Endothelial cell of umbilical vein (primary cell): Measurements from ENCODE around the gene USP37. TPM values are rescaled to one million over a fixed set of nuclear protein-coding genes. Genes with fewer than 3 reads are reported as not detected.

ENCODE experiments used
- BruUV-seq: library from RNA; stranded (reverse); fragments of 400-500 nt; replicated peaks from 2 replicates; lab custom pipeline; 2021; lab: Mats Ljungman, UMichigan
- CTCF ChIA-PET: fragments of 300-600, 350-600 bp; sonication (Branson Sonifier 250); formaldehyde crosslinking; loops from one replicate; lab custom pipeline; 2021; ENCODE audit warnings: antibody characterized with exemption, inconsistent platforms; lab: Charles Lee
- POLR2A ChIA-PET: fragments of 300-600, 350-600 bp; sonication (Branson Sonifier 250); formaldehyde crosslinking; loops from one replicate; lab custom pipeline; 2021; ENCODE audit warnings: antibody characterized with exemption, inconsistent platforms; lab: Charles Lee
- DNase-seq: peaks from one replicate; pipeline ENCODE4 v3.0.0-alpha.2; 2011; ENCODE audit warnings: low read depth, low spot score
- FAIRE-seq: peaks from 2 replicates; lab custom pipeline; 2011; peaks lifted over from hg19 to GRCh38; lab: Jason Lieb, UNC
- H2AFZ ChIP-seq: 2 replicates; pipeline ENCODE4 v1.6.0; 2012; ENCODE audit warnings: low read depth, low read length, control low read depth, inconsistent platforms
- H3K27ac ChIP-seq: 2 replicates; pipeline ENCODE4 v1.5.1; 2011; ENCODE audit warnings: low read depth, mild to moderate bottlenecking, control low read depth, low read length, moderate library complexity; ENCODE audit not compliant: insufficient read depth
- H3K27me3 ChIP-seq, 2 experiments: 2 replicates each; pipeline versions ENCODE4 v1.6.0 to v1.6.1; 2011; ENCODE audit warnings: low read length in 2 of 2, mixed read lengths in 1 of 2; ENCODE audit not compliant: control insufficient read depth in 2 of 2, insufficient read depth in 2 of 2
- H3K36me3 ChIP-seq, 2 experiments: 2 replicates in 1 of 2; 3 replicates in 1 of 2; pipeline ENCODE4 v1.5.1; 2011; ENCODE audit warnings: low read length in 2 of 2, mild to moderate bottlenecking in 1 of 2, moderate library complexity in 1 of 2; ENCODE audit not compliant: control insufficient read depth in 2 of 2, insufficient read depth in 2 of 2; ENCODE audit errors: extremely low read depth in 1 of 2
- H3K4me1 ChIP-seq: 3 replicates; pipeline ENCODE4 v1.5.1; 2011; ENCODE audit warnings: mild to moderate bottlenecking, low read length; ENCODE audit not compliant: control insufficient read depth, insufficient read depth; ENCODE audit errors: extremely low read depth
- H3K4me2 ChIP-seq: 2 replicates; pipeline ENCODE4 v1.6.1; 2011; ENCODE audit warnings: low read length, control low read depth, mixed read lengths; ENCODE audit not compliant: insufficient read depth
- H3K4me3 ChIP-seq, 3 experiments: fragments of 200-600 bp in 1 of 3; sonication (generic), shearing (Covaris generic) in 1 of 3; replicated peaks in 1 of 3; 2 replicates each; pipeline ENCODE4 v1.5.1; 2011 to 2016; ENCODE audit warnings: control low read depth in 3 of 3, low read length in 3 of 3, mild to moderate bottlenecking in 2 of 3, inconsistent platforms in 1 of 3, low read depth in 1 of 3, moderate library complexity in 1 of 3; ENCODE audit not compliant: insufficient read depth in 1 of 3
- H3K79me2 ChIP-seq: 2 replicates; pipeline ENCODE4 v1.6.0; 2012; ENCODE audit warnings: low read length, inconsistent platforms; ENCODE audit not compliant: control insufficient read depth, insufficient read depth
- H3K9ac ChIP-seq: replicated peaks from 2 replicates; pipeline ENCODE3; 2011; ENCODE audit warnings: low read length, control low read depth; ENCODE audit not compliant: insufficient read depth; ENCODE audit errors: extremely low read depth
- H3K9me1 ChIP-seq: replicated peaks from 3 replicates; pipeline ENCODE4 v1.6.0; 2011; ENCODE audit warnings: mild to moderate bottlenecking, low read length; ENCODE audit not compliant: control insufficient read depth, insufficient read depth; ENCODE audit errors: extremely low read depth
- H3K9me3 ChIP-seq: replicated peaks from 2 replicates; pipeline ENCODE4 v1.5.1; 2012; ENCODE audit warnings: low read length, inconsistent platforms; ENCODE audit not compliant: control insufficient read depth, insufficient read depth
- H4K20me1 ChIP-seq: replicated peaks from 2 replicates; pipeline ENCODE3; 2011; ENCODE audit warnings: mild to moderate bottlenecking, low read length; ENCODE audit not compliant: control insufficient read depth, insufficient read depth; ENCODE audit errors: extremely low read depth
- EZH2 ChIP-seq: IDR thresholded peaks from 2 replicates; pipeline ENCODE4 v1.6.1; 2012; ENCODE audit warnings: borderline replicate concordance, low read depth, mild to moderate bottlenecking, moderate library complexity, low read length, inconsistent platforms; ENCODE audit not compliant: severe bottlenecking
- FOS ChIP-seq: IDR thresholded peaks from 2 replicates; pipeline ENCODE4 v1.6.1; 2011; ENCODE audit warnings: mild to moderate bottlenecking, low read length, moderate library complexity, borderline replicate concordance; ENCODE audit not compliant: insufficient read depth
- GATA2 ChIP-seq: IDR thresholded peaks from 2 replicates; pipeline ENCODE4 v1.7.0; 2011; ENCODE audit warnings: low read depth, mild to moderate bottlenecking, moderate library complexity, mixed read lengths, low read length; ENCODE audit not compliant: insufficient read length, insufficient read depth
- JUN ChIP-seq: IDR thresholded peaks from 2 replicates; pipeline ENCODE4 v1.6.1; 2011; ENCODE audit warnings: borderline replicate concordance, low read depth; ENCODE audit not compliant: insufficient read length, insufficient read depth
- MYC ChIP-seq: IDR thresholded peaks from one replicate; pipeline ENCODE4 v1.6.1; 2011; ENCODE audit warnings: mild to moderate bottlenecking, low read depth, low read length
- POLR2A ChIP-seq: IDR thresholded peaks from 2 replicates; pipeline ENCODE4 v1.6.1; 2012; ENCODE audit warnings: low read depth, mild to moderate bottlenecking, control low read depth, low read length
- POLR2AphosphoS5 ChIP-seq: IDR thresholded peaks from 2 replicates; pipeline ENCODE4 v1.6.1; 2012; ENCODE audit warnings: low read depth, mild to moderate bottlenecking, control low read depth, low read length, moderate library complexity; ENCODE audit not compliant: insufficient read depth
- dilution Hi-C: fragments of 300-500 bp; cut with MboI; formaldehyde crosslinking; loops from one replicate; pipeline ENCODE4 v1.15.0; 2019; ENCODE audit warnings: low sequenced_read_pairs; ENCODE audit not compliant: extremely low pct_ligation_motif_present
- intact Hi-C: fragments of 100-400 bp; cut with micrococcal nuclease; formaldehyde crosslinking; loops from one replicate; pipeline ENCODE4 v1.10.0; 2022
- polyA plus RNA-seq, 4 experiments: library from polyadenylated mRNA; depleted of rRNA in 3 of 4; stranded (reverse) in 3 of 4; unstranded in 1 of 4; fragments of >200 nt; gene quantifications; 2 replicates each; pipeline versions ENCODE4 v1.2.1 to v1.2.3, GENCODE V29; 2011 to 2012; ENCODE audit warnings: missing spikeins in 1 of 4
- total RNA-seq: library from RNA; stranded (reverse); gene quantifications from 2 replicates; pipeline ENCODE4 v1.2.3, GENCODE V29; 2021
- TF ChIP-seq, protein P1 (sequence below), 2 donors: IDR thresholded peaks; 1 replicate in 1 of 2; 2 replicates in 1 of 2; pipeline ENCODE4 v1.5.1; 2011; ENCODE audit warnings: low read length in 2 of 2, mild to moderate bottlenecking in 2 of 2, moderate library complexity in 2 of 2, control low read depth in 1 of 2, inconsistent platforms in 1 of 2, low read depth in 1 of 2; ENCODE audit not compliant: insufficient read depth in 1 of 2; ENCODE audit errors: extremely low read depth in 1 of 2
- TF ChIP-seq, protein P2 (sequence below): IDR thresholded peaks from 2 replicates; pipeline ENCODE4 v1.6.1; 2011; ENCODE audit not compliant: insufficient read depth, insufficient read length

Gene USP37
- total and polyA plus RNA-seq, 2 donors (not counting 3 experiments of a cell fraction or from before 2014, with no cell fraction given) = 1.9 to 14.4 TPM

DNA sequence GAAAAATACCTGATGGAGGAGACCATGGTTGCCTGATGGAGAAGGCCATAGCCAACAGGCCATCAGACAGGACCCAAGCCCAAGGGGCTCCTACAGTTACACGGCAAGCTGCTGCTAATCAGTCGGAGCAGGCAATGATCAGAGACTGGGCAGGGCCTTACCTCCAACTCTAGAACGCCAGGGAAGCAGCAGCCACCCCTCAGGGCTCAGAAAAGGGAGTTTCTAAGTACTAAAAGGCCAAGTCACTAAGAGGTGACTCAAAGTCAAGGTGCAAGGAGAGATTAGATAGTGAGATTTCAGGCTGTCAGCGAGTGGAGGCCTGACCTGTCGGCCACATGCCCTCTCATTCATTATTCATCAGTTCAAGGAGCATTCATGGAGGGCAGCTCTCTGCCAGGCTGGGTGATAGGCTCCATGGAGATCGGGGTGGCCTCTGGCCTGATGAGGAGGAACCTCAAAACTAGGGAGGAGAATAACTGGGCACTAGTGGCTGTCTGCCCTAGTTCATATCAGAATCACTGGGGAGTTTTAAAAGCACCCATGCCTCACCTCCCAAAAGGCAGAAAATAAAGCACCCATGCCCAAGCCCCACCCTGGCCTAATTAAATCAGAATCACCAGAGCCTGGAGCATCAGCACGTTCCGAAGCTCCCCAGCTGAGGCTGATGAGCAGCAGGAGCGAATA is 145.6 kb downstream of the USP37 start:
- ChIA-PET POLR2A (no interaction called here), CTCF (no interaction called here)
- BruUV-seq = no TSS peak
- no peak for TF ChIP-seq EZH2
- TF ChIP-seq GATA2 = no peak
- no peak for TF ChIP-seq POLR2AphosphoS5
- no peak for TF ChIP-seq POLR2A
- no peak for TF ChIP-seq JUN
- TF ChIP-seq, protein P1, sequence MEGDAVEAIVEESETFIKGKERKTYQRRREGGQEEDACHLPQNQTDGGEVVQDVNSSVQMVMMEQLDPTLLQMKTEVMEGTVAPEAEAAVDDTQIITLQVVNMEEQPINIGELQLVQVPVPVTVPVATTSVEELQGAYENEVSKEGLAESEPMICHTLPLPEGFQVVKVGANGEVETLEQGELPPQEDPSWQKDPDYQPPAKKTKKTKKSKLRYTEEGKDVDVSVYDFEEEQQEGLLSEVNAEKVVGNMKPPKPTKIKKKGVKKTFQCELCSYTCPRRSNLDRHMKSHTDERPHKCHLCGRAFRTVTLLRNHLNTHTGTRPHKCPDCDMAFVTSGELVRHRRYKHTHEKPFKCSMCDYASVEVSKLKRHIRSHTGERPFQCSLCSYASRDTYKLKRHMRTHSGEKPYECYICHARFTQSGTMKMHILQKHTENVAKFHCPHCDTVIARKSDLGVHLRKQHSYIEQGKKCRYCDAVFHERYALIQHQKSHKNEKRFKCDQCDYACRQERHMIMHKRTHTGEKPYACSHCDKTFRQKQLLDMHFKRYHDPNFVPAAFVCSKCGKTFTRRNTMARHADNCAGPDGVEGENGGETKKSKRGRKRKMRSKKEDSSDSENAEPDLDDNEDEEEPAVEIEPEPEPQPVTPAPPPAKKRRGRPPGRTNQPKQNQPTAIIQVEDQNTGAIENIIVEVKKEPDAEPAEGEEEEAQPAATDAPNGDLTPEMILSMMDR (IDR thresholded peaks at IDR 0.05; ENCODE audit: extremely low read depth in 1 of 2, insufficient read depth in 1 of 2, low read depth in 1 of 2, low read length in 2 of 2) = no peak
- TF ChIP-seq, protein P2, sequence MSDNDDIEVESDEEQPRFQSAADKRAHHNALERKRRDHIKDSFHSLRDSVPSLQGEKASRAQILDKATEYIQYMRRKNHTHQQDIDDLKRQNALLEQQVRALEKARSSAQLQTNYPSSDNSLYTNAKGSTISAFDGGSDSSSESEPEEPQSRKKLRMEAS = no peak
- no peak for TF ChIP-seq MYC
- TF ChIP-seq FOS = no peak
- no peak overlapping the region for H3K27ac ChIP-seq
- H3K9me3 ChIP-seq = no peaks in the 10 kb centered on the region
- dilution Hi-C loops = no loop called here
- H4K20me1 ChIP-seq = no peaks in the 10 kb centered on the region
- H3K79me2 ChIP-seq = no peaks in the 10 kb centered on the region
- no peak overlapping the region for H3K4me3 ChIP-seq
- no peaks in the 10 kb centered on the region for H3K4me1 ChIP-seq
- H3K9me1 ChIP-seq = no peaks in the 10 kb centered on the region
- intact Hi-C loops = no loop called here
- no peak overlapping the region for H3K4me2 ChIP-seq
- no peaks in the 10 kb centered on the region for H3K27me3 ChIP-seq
- H2AFZ ChIP-seq = no peak overlapping the region
- no peak for DNase-seq
- no peak overlapping the region for H3K9ac ChIP-seq
- no peaks in the 10 kb centered on the region for H3K36me3 ChIP-seq
- no peak for FAIRE-seq
